Left kidney (tissue), 2 donors: ENCODE results near the gene ANKRD35. TPM values are rescaled to one million over a fixed set of nuclear protein-coding genes. Genes with fewer than 3 reads are reported as not detected.
"Not testable (repeated sequence)": the region's sequence is repeated elsewhere in the genome, so short reads cannot be mapped to it uniquely, and the experiment has no call there.

Source experiments
- DNase-seq: peaks from one replicate; pipeline ENCODE4 v3.0.0-alpha.2; 2013
- polyA plus RNA-seq: library from polyadenylated mRNA; unstranded; fragments of 120-200 nt; gene quantifications from one replicate; pipeline ENCODE4 v1.2.1, GENCODE V29; 2013; ENCODE audit not compliant: insufficient read length

The ANKRD35 gene
- polyA plus RNA-seq, 1 donor = 1.9 TPM

DNA sequence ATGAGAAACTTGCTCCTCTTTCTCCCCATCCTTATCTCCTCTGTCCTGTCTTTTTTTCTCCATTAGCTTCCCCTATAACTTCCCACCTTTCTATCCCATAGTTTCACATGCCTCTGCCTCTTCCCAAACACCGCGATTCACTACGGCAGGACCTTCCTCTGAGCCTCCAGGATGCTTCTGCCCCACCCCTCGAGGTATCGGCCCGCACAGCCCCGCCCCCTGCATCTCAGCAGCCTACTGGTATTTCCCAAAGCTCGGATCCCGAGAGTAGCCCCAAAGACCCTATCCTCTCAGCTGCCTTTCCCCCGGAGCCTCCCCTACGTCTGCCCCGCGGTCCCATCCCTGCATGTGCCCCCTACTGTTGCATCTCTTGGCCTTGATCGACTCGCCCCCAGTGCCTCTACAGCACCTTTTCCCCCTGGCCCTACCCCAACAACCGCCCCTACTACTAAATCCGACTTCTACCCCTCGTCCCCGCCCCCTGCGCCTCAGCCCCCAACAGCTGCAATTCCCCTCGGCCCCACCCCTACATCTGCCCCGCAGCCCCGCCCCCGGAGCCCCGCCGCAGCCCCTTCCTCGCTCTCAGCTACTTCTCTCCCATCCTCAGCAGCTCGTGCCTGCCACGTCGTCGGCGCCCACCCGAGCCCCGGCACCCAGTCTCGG, 27.3 kb downstream of the ANKRD35 start:
- DNase-seq = no peak

GRCh38 chr1:145857170-145857569, 28.5 kb downstream of the ANKRD35 start:
- DNase-seq = no peak

DNA sequence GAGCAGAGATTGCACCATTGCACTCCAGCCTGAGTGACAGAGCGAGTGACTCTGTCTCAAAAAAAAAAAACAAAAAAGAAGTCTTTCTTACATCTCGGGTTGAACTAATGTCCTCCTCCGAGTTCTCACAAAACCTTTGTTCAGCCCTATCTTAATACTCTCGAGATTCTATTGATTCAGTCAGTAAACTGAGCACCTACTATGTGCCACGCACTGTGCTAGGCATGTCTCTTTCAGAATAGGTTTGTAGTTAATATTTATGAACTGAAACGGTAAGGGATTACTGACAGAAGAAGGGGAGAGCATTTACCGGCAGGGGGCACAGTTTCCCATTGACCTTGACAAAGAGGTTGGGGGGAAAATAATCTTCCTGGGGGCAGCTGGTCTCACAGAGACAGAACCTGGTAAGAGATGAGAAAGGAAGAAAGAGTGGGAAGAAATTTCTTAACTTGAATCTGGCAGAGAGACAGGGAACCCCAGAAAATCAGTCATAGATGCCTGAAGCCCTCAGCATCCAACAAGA, 30.2 kb downstream of the ANKRD35 start:
- no peak for DNase-seq

- DNase-seq = no peak
These were observed 36.1 kb downstream of the ANKRD35 start for GRCh38 chr1:145849356-145850160.

- DNase-seq = no peak
These were observed 37.8 kb downstream of the ANKRD35 start for GRCh38 chr1:145847827-145848226.

DNA sequence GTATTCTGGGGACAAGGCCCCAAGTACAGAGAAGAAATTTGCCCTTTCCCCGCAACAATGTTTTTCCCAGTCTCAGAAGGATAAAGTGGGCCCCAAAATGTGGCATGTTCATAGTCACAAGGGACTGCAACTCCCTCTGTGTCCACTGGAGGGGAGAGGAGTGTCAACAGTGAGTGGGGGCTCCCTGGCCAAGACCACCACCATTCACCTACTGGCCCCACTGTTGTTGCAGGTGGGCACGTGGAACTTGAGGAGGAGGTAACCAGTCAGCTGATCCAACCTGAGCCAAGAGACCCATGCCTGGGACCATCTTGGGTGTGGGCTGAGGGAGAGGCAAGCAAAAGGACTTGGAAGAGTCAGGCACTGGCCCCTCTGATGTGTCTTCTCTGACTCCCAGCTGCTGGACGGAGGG, 39.5 kb downstream of the ANKRD35 start:
- peak; percentile 37 for DNase-seq

DNA sequence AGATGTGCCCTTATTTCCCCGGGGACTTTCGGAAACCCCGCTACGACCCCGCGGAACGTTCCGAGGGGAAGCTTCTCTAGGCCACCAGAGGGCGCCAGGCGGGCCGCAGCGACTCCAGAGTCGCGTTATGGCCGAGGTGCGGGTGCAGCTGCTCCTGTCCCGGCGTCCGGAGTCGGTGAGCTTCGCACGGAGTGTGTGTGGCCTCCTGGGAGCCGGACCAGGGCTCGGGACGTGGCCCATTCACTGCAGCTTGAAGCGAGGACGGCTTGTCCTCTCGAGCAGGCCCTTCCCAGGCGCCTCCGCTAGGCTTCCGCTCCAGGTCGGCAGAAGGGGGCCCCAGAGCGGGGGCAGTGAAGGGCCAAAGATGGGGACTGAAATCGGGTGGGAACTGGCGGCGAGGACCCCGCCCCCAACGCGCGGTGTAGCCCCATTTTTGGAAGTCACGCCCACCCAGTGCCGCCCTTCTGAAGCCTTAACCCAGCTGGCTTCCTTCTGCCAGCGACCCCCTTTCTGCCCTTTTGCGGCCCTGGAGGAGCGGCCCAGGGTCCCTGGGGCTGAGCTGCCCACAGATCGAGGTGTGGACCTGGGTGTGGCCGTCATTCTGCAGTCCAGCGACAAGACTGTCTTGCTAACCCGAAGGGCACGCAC, 40.0 kb downstream of the ANKRD35 start, which contains the start of gene NUDT17:
Gene NUDT17, plus strand, starts transcription at position 117 of the 648 bp plus-strand sequence. Its CDS starts 11 bp downstream, at position 128.
- DNase-seq = peak; percentile 80

GRCh38 chr1:145845144-145845513, 40.5 kb downstream of the ANKRD35 start:
- DNase-seq = no peak

DNA sequence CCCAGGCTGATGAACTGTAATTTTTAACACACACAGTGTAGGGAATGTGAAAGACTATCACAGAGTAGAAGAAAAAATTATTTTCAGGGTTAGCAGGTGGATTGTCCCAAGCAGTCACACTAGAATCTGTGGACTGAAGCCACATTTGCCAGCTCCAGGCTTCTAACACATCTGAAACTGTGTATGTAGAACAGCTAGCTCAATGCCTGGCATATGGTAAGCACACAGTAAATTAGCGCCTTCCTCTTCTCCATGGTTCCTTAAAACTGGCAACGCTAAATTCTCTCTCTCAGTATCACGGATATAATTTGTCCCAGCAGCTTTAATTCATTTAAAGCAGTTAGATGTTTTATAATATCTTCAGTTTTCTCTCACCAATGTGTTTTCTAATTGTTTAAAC, 42.6 kb downstream of the ANKRD35 start:
- no peak for DNase-seq

GRCh38 chr1:145837656-145838055, 48.0 kb downstream of the ANKRD35 start:
- no peak for DNase-seq

- DNase-seq = not testable (repeated sequence)
These were observed 54.9 kb downstream of the ANKRD35 start for GRCh38 chr1:145830810-145831209.

DNA sequence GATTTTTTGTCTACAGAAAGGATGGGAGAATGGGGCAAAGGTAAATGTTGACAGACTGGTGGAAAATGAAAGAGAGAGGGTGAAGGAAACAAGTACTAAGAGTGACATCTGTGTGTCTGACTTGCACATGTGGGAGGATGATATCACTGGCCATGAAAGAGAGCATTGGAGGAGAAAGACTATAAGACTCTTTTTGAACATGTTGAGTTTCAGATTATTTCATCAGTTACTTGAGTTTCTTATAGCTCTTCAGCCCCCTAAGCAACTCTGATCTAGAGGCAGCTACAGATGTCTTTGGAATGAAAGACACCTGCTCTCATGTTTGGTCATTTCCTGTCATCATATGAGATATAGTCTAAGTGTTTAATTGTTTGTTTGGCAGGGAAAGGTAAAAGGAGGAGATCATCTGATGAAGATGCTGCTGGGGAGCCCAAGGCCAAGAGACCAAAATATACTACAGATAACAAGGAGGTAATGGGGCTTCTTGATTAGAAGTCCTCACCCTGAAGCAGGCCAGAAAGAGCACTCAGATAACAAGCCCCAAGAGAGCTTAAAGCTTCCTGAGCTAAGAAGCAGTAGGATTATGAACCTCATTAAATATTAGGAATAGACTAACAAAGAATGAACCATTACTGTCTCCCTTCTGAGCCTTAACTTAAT, 57.2 kb downstream of the ANKRD35 start:
- no peak for DNase-seq

DNA sequence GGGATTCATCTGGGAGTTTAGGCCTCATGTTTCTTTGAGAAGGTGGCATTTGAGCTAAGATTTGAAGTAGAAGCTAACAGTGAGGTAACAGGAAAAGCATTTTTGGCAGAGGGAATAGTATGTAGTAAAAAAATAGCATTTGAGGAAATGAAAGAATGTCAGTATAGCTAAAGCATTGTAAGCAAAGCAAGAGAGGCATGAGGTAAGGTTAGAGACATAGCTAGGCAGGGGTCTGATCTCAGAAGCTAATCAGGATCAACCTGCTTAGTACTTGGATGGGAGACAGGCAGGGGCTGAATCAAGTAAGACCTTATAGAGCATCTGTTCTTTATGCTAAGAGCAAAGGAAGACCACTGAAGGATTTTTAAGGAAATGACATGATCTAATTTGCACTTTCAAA, 57.7 kb downstream of the ANKRD35 start:
- no peak for DNase-seq

- DNase-seq = no peak
These were observed 59.6 kb downstream of the ANKRD35 start for GRCh38 chr1:145826030-145826429.

DNA sequence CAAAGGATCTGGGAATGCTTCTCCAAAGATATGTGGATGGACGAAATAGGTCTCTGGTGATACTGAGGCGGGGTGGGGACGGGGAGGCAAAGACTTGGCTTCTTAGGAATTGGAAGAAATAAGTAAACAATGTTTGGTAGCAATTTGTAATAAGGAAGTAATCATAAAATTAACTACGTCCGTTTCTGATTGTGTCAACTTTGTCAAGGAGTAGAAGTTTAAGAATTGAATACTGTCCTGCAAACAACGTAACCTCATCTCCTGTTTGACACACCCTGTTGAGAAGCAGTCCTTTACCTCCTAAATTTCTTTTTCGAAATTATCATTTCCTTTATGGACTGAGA, 61.2 kb downstream of the ANKRD35 start:
- DNase-seq = no peak

DNA sequence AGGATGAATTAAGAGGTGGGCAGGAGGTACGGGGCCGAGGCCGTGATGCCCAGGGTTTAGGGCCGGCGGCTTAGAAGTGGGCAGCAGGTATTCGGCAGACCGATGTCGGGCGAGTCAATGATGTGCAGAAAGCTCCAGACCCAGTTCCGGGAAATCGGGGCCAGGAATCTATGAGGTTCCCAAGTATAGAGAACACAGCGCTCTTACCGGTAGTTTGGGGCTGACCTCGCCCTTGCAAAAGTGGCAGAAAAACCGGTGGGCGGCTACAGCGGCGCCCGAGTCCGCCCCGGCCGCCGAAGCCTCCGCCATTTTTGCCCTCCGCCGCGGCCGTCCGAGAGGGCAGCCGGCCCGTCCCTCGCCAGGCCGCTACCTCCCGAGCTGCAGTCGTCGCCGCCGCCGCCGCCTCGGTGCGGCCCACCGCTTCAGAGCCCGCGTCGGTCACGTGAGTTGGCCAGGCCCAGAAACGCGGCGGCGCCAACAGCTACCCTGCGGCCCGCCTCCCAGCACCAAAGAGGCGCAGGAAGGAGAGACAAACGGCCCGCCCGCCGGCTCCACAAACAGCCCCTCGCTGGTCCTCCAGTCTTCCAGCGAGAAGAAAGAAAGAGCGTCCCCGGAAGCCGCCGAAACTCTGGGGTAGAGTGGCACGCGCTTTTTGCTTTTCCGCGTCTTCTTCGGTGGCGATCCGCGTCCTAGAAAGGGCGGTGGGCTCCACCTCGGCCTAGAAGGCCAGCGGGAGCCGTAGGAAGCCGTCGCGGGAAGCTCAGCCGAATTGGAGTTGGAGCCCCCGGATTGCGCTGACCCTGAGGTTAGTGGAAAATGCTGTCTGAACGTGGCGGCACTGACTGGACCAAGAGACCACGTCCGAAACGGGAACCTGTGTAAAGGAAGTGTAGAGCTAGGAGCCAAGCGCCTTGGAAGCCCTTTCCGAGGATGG, 61.8 kb downstream of the ANKRD35 start, which contains the start of the genes POLR3C and RNF115:
Gene POLR3C, plus strand, starts transcription at position 636 of the 934 bp plus-strand sequence. CDS start 1,577 bp downstream, outside the sequence.
Gene RNF115, minus strand, starts transcription at position 531 of the 934 bp plus-strand sequence. Its CDS starts 222 bp downstream, at position 309.
- DNase-seq = peak; percentile 90

- not testable (repeated sequence) for DNase-seq
These were observed 62.8 kb downstream of the ANKRD35 start for GRCh38 chr1:145822779-145823331.

GRCh38 chr1:145818095-145818494, 67.6 kb downstream of the ANKRD35 start:
- not testable (repeated sequence) for DNase-seq
